GM13977 (cell line): Measurements from ENCODE around the gene HPCAL1.

Source experiments
- DNase-seq: peaks from one replicate; pipeline ENCODE4 v3.0.0; 2012; ENCODE audit warnings: low spot score
- CTCF ChIP-seq: IDR thresholded peaks from 2 replicates; pipeline ENCODE4 v1.5.1; 2012; ENCODE audit warnings: mild to moderate bottlenecking, control low read depth; ENCODE audit not compliant: insufficient read depth; ENCODE audit errors: extremely low read depth, missing control alignments
- in situ Hi-C: fragments of 300-500 bp; cut with MboI; formaldehyde crosslinking; loops from one replicate; pipeline ENCODE4 v1.12.0; 2022; ENCODE audit warnings: low sequenced_read_pairs, low pct_unique_long_range_greater_than_20kb, mixed read lengths, inconsistent platforms; ENCODE audit not compliant: unreplicated experiment

The HPCAL1 gene

DNA sequence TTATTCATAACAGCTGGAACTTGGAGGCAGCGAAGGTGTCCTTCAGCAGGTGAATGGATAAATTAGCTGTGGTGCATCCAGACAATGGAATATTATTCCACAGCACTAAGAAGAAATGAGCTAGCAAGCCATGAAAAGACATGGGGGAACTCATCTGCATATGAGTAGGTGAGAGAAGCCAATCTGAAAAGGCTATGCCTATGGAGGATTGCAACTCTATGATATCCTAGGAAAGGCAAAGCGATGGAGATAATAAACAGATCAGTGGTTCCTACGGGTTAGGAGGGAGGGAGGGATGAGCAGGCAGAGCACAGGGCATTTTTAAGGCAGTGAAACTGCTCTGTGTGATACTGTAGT, 79.3 kb downstream of the HPCAL1 start:
- in situ Hi-C loops: no loop called here
- TF ChIP-seq CTCF: no peak
- no peak for DNase-seq

- in situ Hi-C loops: no loop called here
Measured at GRCh38 chr2:10382354-10383061, 79.8 kb downstream of the HPCAL1 start.

DNA sequence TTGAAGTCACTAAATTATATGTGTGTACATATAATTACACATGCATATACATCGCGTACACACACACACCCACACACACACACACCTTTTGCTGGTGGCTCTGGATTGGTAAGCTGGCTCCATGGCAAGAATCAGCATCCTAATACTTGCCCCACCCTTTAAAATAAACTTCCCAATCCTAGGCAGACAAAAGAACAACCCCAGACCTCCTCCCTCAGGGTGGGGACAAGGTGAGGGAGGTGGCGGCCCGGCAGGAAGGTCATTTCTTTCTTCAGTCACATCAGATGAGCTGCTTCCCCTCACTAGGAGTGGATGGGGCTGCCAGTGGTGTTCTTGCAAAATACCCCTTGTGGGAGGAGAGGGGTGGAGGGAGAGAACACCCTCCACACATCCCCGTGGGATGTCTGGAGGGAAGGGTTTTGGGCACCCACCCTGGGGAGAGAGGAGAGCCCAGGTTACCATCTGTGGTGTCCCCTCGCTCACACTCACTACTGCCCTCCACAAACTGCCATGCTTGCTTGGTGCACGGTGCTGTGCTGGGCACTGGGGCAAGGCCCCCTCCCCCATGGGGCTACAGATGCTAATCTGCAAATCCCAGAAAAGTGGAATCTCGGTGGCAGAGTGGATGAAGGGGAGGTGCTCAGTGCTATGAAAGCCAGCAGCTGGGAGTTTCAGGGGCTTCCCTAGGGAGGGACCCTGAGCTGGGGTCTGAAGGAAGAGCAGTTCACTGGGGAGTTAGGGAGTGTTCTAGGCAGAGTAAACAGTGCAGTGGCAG, 81.4 kb downstream of the HPCAL1 start:
- no peak for DNase-seq
- in situ Hi-C loops: no loop called here
- no peak for TF ChIP-seq CTCF

More at GRCh38 chr2:10382354-10383061, 79.8 kb downstream of the HPCAL1 start:
- DNase-seq: no peak
- TF ChIP-seq CTCF: no peak

- no peak for TF ChIP-seq CTCF
- in situ Hi-C loops: no loop called here
- DNase-seq: no peak
Measured at GRCh38 chr2:10385501-10385900, 82.8 kb downstream of the HPCAL1 start.

- TF ChIP-seq CTCF: no peak
- no peak for DNase-seq
- in situ Hi-C loops: no loop called here
Measured at GRCh38 chr2:10385933-10386773, 83.4 kb downstream of the HPCAL1 start.

- TF ChIP-seq CTCF: no peak
- DNase-seq: no peak
- in situ Hi-C loops: no loop called here
Measured at GRCh38 chr2:10387033-10387432, 84.3 kb downstream of the HPCAL1 start.
